Fibroblast of mammary gland (primary cell): Measurements from ENCODE around the gene RETREG3.
"Not testable (repeated sequence)": the region's sequence is repeated elsewhere in the genome, so short reads cannot be mapped to it uniquely, and the experiment has no call there.

Source experiments
- DNase-seq: peaks from one replicate; pipeline ENCODE4 v3.0.0-alpha.2; 2010; ENCODE audit warnings: low read depth
- H3K4me3 ChIP-seq: 2 replicates; pipeline ENCODE4 v1.5.1; 2011; ENCODE audit warnings: low read depth, mild to moderate bottlenecking, low read length, moderate library complexity; ENCODE audit not compliant: control insufficient read depth
- TF ChIP-seq, protein P1 (sequence below): conservative IDR thresholded peaks from 2 replicates; pipeline ENCODE4 v1.5.1; 2011; ENCODE audit warnings: low read depth, low read length, inconsistent platforms; ENCODE audit not compliant: control insufficient read depth, insufficient read depth

The RETREG3 gene

DNA sequence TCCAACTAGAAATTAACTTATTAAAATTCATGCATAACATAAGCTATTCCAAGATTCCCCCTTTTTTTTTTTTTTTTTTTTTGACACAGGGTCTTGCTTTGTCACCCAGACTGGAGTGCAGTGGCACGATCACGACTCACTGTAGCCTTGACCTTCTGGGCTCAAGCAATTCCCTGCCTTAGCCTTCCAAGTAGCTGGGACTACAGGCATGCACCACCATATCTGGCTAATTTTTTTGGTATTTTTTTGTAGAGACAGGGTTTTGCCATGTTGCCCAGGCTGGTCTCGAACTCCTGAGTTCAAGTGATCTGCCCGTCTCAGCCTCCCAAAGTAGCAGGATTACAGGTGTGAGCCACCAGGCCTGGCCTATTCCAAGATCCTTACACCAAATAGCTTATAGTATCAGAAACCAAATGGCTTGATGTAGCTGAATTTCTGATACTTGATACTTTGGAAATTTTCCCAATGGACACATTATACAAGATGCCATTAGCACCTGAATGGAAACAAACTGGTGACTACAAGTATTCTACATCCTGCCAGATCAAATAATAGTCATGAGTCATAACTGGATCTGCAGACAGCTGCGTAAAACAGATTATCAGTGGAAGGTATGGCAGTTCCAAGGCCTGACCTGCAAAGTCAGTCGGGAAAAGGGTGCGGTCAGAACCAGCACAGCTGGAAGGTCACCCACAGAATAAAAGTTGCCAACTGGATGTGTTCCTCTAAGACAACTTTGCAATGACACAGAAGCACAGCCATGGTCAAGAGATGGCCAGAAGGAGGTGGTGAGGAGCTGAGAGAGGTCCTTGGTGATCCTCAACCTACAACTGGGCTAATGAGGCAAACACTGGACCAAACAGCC is 14.8 kb upstream of the RETREG3 start:
- TF ChIP-seq, protein P1, sequence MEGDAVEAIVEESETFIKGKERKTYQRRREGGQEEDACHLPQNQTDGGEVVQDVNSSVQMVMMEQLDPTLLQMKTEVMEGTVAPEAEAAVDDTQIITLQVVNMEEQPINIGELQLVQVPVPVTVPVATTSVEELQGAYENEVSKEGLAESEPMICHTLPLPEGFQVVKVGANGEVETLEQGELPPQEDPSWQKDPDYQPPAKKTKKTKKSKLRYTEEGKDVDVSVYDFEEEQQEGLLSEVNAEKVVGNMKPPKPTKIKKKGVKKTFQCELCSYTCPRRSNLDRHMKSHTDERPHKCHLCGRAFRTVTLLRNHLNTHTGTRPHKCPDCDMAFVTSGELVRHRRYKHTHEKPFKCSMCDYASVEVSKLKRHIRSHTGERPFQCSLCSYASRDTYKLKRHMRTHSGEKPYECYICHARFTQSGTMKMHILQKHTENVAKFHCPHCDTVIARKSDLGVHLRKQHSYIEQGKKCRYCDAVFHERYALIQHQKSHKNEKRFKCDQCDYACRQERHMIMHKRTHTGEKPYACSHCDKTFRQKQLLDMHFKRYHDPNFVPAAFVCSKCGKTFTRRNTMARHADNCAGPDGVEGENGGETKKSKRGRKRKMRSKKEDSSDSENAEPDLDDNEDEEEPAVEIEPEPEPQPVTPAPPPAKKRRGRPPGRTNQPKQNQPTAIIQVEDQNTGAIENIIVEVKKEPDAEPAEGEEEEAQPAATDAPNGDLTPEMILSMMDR, result peak; percentile 4
- DNase-seq, result peak; percentile 51
- no peak overlapping the region for H3K4me3 ChIP-seq

DNA sequence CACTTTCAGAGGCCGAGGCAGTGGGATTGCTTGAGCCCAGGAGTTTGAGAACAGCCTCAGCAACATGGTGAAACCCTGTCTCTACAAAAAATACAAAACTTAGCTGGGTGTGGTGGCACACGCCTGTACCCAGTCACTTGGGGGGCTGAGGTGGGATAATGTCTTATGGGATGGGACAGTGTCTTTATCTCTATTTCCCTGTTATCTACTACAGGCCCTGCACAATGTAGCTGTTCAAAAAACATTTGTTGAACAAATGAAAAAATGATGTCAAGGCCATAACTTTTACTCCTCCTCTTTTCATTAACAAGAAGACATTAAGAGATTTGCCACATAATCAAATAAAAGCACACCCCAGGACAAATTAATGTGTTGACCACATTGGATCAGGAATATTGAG is 14.1 kb upstream of the RETREG3 start:
- H3K4me3 ChIP-seq, result no peak overlapping the region
- TF ChIP-seq, protein P1, result no peak
- no peak for DNase-seq

DNA sequence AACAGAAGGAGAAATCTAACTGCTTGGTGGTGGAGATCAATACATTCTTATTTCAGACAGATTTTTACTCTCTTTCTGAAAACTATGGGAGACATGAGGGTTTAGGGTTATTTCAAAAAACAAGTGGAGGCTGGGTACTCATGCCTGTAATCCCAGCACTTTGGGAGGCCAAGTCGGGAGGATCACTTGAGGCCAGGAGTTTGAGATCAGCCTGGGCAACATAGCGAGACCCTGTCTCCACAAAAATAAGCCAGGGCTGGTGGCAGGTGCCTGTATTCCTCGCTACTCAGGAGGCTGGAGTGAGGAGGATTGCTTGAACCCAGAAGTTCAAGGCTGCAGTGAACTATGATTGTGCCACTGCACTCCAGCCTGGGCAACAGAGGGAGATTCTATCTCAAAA is 12.8 kb upstream of the RETREG3 start:
- not testable (repeated sequence) for H3K4me3 ChIP-seq, DNase-seq

DNA sequence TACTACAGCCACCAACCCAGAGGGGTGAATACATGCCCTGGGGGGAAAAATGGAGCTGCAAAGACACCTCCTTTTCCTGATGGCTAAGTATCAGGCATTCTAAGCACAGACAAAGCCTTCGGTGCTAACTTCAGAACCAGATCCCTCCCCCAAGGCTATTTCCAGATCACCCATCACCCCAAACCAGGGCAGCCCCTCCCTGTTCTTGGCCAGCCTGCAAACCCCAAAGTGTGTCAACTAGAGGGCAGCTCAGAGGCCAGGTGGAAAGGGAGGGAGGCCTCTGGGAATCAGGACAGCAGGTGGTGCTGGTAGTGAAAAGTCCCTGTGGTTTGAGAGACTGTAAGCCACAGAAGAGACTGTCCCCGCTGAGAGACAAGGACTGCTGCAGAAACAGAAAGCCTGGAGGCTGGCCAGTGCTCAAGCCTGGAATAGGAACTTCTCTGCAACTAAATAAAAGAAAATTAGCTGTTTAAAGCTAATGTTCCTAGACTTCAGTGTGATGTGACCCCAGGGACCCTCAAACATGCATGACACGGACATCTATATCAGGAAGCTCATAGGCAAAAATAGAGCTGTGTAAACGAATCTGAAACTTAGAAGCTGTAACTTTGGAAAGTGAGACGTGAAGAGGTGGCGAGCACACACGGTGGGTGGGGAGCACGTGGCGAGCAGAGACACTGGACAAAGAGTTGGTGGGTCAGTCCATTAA is 9.4 kb upstream of the RETREG3 start:
- TF ChIP-seq, protein P1, result no peak
- no peak overlapping the region for H3K4me3 ChIP-seq
- peak; percentile 12 for DNase-seq

DNA sequence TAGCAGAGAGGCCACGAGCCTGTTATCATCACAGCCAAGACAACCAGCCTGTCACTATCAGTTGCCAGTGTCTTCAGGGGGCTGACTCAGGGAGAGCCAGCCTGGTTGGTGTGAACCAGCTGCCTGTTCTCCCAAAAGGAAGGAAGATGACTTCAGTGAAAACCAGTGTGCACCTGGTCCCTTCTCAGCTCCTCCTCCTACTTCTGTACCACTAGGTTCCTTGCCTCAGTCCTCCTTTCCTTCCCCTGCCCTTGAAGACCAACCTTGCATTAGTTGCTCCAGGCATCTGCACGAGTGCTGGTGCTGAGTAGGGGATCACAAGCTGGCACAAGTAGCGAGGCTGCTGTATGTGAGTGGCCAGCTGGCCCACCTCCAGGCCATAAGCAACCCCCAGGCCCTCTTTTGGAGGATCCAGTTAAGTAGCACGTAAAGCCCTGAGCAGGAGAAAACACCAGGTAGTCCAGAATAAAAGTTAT is 8.8 kb upstream of the RETREG3 start:
- H3K4me3 ChIP-seq, result no peak overlapping the region
- no peak for DNase-seq
- TF ChIP-seq, protein P1, result no peak

DNA sequence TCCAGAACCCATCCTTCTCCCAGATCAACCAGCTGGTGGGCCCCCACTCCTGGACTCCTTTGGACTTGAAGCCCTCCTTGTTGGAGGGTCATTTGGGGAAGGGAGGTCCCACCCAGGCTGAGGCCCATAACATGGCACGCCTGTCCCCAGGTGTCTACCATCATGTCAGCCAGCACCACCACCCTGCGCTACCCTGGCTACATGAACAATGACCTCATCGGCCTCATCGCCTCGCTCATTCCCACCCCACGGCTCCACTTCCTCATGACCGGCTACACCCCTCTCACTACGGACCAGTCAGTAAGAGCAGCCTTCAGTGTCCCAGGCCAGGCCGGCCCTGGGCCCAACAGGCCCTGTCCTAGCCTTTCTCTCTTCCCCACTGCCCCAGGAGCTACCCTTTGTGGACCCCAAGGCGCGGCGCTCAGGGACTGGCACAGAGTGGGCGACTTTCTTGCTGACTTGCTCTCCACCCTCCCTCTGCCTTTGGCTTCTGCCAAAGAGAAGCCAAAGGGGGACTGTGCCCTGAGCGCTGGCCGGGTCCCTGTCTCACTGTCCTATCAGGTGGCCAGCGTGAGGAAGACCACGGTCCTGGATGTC is 4.6 kb upstream of the RETREG3 start:
- no peak for DNase-seq
- TF ChIP-seq, protein P1, result no peak
- H3K4me3 ChIP-seq, result no peak overlapping the region

DNA sequence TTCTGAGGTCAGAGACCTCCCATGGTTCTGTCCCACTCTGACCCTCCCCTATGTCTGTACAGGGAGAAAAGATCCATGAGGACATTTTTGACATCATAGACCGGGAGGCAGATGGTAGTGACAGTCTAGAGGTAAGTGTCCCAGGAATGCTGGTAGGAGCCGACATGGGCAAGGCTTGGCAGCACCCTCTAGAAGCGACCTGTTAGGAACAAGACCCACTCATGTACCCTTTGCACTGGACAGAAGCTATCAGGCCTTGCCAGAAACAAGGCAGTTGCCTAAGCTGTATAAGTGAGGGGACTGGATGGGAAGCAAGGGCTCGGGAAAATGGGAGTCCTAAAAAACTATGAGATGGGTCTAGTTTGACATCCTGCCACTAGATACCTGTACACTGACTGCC is 2.8 kb upstream of the RETREG3 start:
- DNase-seq, result no peak
- TF ChIP-seq, protein P1, result no peak
- H3K4me3 ChIP-seq, result no peak overlapping the region

DNA sequence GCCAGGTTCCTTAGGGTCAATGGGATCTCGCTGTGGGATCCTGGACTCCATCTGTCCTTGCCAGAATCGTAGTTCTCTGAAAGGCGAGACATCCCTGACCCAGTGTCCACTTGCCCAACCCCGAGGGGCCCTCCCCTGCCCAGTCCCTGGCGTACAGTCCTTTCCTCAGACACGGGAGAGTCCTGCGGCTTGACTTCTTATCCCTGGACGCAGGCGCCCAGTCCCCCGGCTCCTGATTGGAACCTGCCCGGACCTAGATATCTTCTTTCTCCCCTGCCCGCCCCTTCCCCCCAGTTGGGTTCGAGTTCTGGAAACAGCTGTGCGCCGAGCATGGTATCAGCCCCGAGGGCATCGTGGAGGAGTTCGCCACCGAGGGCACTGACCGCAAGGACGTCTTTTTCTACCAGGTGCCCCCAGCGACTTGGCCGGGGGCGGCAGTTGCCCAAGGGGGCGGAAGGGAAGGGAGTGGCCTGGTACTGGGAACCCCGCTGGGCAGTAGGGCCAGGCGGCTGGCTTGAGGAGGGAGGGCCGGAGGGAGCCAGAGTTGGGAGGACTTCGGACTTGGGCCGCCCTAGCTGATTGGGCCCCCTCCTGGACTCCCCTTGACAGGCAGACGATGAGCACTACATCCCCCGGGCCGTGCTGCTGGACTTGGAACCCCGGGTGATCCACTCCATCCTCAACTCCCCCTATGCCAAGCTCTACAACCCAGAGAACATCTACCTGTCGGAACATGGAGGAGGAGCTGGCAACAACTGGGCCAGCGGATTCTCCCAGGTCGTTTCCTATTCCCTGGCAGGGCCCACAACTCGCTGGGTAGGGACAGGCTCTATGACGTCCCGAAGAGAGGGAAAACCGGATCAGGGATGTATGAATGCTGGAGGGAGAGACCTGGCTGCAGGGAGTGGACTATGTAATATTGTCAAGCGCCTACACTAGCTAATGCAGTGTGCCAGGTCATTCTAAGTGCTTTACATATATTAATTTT is 934 bp upstream of the RETREG3 start:
- peak overlapping the region; percentile 89 for H3K4me3 ChIP-seq
- not testable (repeated sequence) for DNase-seq
